ENCODE results near the gene PTPRN2.
"Not testable (repeated sequence)": the region's sequence is repeated elsewhere in the genome, so short reads cannot be mapped to it uniquely, and the experiment has no call there.

- not testable (repeated sequence) for TF ChIP-seq TCF12 (IDR thresholded peaks at IDR 0.05; ENCODE audit: low read depth, low read length); USF2 (IDR thresholded peaks at IDR 0.05; ENCODE audit: low read length); RAD21 (IDR thresholded peaks at IDR 0.05 in 1 of 2, conservative IDR thresholded peaks at IDR 0.05 in 1 of 2; ENCODE audit: low read depth in 2 of 2, low read length in 2 of 2); ATF2 (IDR thresholded peaks at IDR 0.05; ENCODE audit: low read length); PHF8 (conservative IDR thresholded peaks at IDR 0.05; ENCODE audit: low read depth, low read length); CTCF (IDR thresholded peaks at IDR 0.05; ENCODE audit: control extremely low read depth in 1 of 3, insufficient read depth in 1 of 3, low read depth in 1 of 3, low read length in 3 of 3); ZNF274 (IDR thresholded peaks at IDR 0.05; ENCODE audit: borderline replicate concordance, extremely low read depth, low read length); CEBPB (IDR thresholded peaks at IDR 0.05; ENCODE audit: low read depth, low read length); CBX5 (IDR thresholded peaks at IDR 0.05; ENCODE audit: low read depth, low read length)
Observed at GRCh38 chr7:158523165-158523856, 64.3 kb downstream of the PTPRN2 start.

All from H1 (cell line).